HCT116 (cell line): Measurements from ENCODE around the gene BLCAP. TPM values are rescaled to one million over a fixed set of nuclear protein-coding genes. Genes with fewer than 3 reads are reported as not detected.

Experiments used
- ATAC-seq: fragments of 200-7000 bp; cut with Tn5 transposase; 2 replicates; pipeline ENCODE4 v1.9.1; 2020; ENCODE audit warnings: mild to moderate bottlenecking, moderate library complexity
- BruUV-seq: library from RNA; stranded (reverse); fragments of 400-500 nt; replicated peaks from 2 replicates; lab custom pipeline; 2021; lab: Mats Ljungman, UMichigan
- CTCF ChIA-PET: fragments of 300-600 bp; sonication (Branson Sonifier 250); formaldehyde crosslinking; loops from one replicate; lab custom pipeline; 2021; ENCODE audit warnings: antibody characterized with exemption; lab: Charles Lee
- POLR2A ChIA-PET: fragments of 300-600, 350-600 bp; sonication (Branson Sonifier 250); formaldehyde crosslinking; loops from one replicate; lab custom pipeline; 2021; ENCODE audit warnings: antibody characterized with exemption; lab: Charles Lee
- RAD21 ChIA-PET, 2 experiments: fragments of 300-600 bp; sonication (Branson Sonifier 250); formaldehyde crosslinking; loops; one replicate each; lab custom pipeline; 2023; ENCODE audit warnings: low total read pairs in 2 of 2; ENCODE audit not compliant: uncharacterized antibody in 2 of 2, unreplicated experiment in 2 of 2, low non-redundant PET in 1 of 2; lab: Charles Lee
- DNase-seq: peaks from one replicate; pipeline ENCODE4 v3.0.0-alpha.2; 2010; ENCODE audit warnings: low read depth, low spot score
- H2AFZ ChIP-seq: fragments of 200-600 bp; shearing (Covaris generic), sonication (generic); 2 replicates; pipeline ENCODE4 v1.6.1; 2017; ENCODE audit warnings: low read depth, mixed run types, mixed read lengths, antibody characterized with exemption, low read length; ENCODE audit not compliant: poor library complexity, severe bottlenecking
- H3K27ac ChIP-seq: 2 replicates; pipeline ENCODE4 v1.5.1; 2012; ENCODE audit warnings: low read depth, low read length
- H3K27me3 ChIP-seq: fragments of 200-600 bp; sonication (generic); 2 replicates; pipeline ENCODE4 v1.6.1; 2016; ENCODE audit warnings: mixed run types, low read length, mixed read lengths; ENCODE audit not compliant: insufficient read depth
- H3K36me3 ChIP-seq, 2 experiments: fragments of 200-500 bp in 1 of 2; fragments of 200-600 bp in 1 of 2; sonication (Bioruptor generic) in 1 of 2; sonication (generic) in 1 of 2; 2 replicates each; pipeline versions ENCODE4 v1.5.1 to v1.6.1; 2014 to 2016; ENCODE audit warnings: low read length in 2 of 2, inconsistent platforms in 1 of 2, mixed read lengths in 1 of 2, mixed run types in 1 of 2; ENCODE audit not compliant: insufficient read depth in 2 of 2, control insufficient read depth in 1 of 2
- H3K4me1 ChIP-seq, 2 experiments: fragments of 200-600 bp in 1 of 2; sonication (generic) in 1 of 2; 2 replicates each; pipeline versions ENCODE4 v1.5.1 to v1.6.1; 2012 to 2017; ENCODE audit warnings: low read length in 2 of 2, inconsistent platforms in 1 of 2, mild to moderate bottlenecking in 1 of 2, mixed read lengths in 1 of 2, mixed run types in 1 of 2, moderate library complexity in 1 of 2; ENCODE audit not compliant: insufficient read depth in 2 of 2, control insufficient read depth in 1 of 2
- H3K4me2 ChIP-seq: fragments of 200-600 bp; sonication (generic); 2 replicates; pipeline ENCODE4 v1.6.1; 2017; ENCODE audit warnings: mixed run types, low read length, mixed read lengths
- H3K4me3 ChIP-seq, 2 experiments: fragments of 200-600 bp in 1 of 2; sonication (generic) in 1 of 2; replicated peaks in 1 of 2; 2 replicates each; pipeline ENCODE4 v1.5.1; 2011 to 2016; ENCODE audit warnings: low read length in 2 of 2, control low read depth in 1 of 2, low read depth in 1 of 2, mild to moderate bottlenecking in 1 of 2, mixed read lengths in 1 of 2, mixed run types in 1 of 2
- H3K79me2 ChIP-seq: fragments of 200-600 bp; sonication (generic); 2 replicates; pipeline ENCODE4 v1.6.1; 2017; ENCODE audit warnings: mild to moderate bottlenecking, mixed run types, low read length, moderate library complexity, mixed read lengths; ENCODE audit not compliant: insufficient read depth
- H3K9ac ChIP-seq: fragments of 200-600 bp; sonication (generic); 2 replicates; pipeline ENCODE4 v1.6.1; 2016; ENCODE audit warnings: low read length, mixed read lengths
- H3K9me2 ChIP-seq: fragments of 200-600 bp; sonication (generic), shearing (Covaris generic); 2 replicates; pipeline ENCODE4 v1.6.1; 2017; ENCODE audit warnings: mixed run types, mild to moderate bottlenecking, moderate library complexity; ENCODE audit not compliant: insufficient read depth
- H3K9me3 ChIP-seq, 2 experiments: fragments of 200-500 bp in 1 of 2; fragments of 200-600 bp in 1 of 2; sonication (Bioruptor generic) in 1 of 2; sonication (generic) in 1 of 2; 2 replicates each; pipeline ENCODE4 v1.6.1; 2014 to 2017; ENCODE audit warnings: low read length in 2 of 2, mixed read lengths in 2 of 2, inconsistent platforms in 1 of 2, low read depth in 1 of 2, mild to moderate bottlenecking in 1 of 2, mixed run types in 1 of 2, moderate library complexity in 1 of 2; ENCODE audit not compliant: control insufficient read depth in 1 of 2, insufficient read depth in 1 of 2
- H4K20me1 ChIP-seq: fragments of 200-600 bp; sonication (generic), shearing (Covaris generic); 2 replicates; pipeline ENCODE4 v1.6.1; 2017; ENCODE audit warnings: mixed run types, mild to moderate bottlenecking, moderate library complexity; ENCODE audit not compliant: insufficient read depth
- CEBPB ChIP-seq: IDR thresholded peaks from 2 replicates; pipeline ENCODE4 v1.6.1; 2012; ENCODE audit warnings: low read depth
- EGR1 ChIP-seq: IDR thresholded peaks from 2 replicates; pipeline ENCODE4 v1.6.1; 2012; ENCODE audit warnings: low read depth
- ELF1 ChIP-seq: IDR thresholded peaks from 2 replicates; pipeline ENCODE4 v1.6.1; 2012; ENCODE audit warnings: low read depth, borderline replicate concordance
- POLR2A ChIP-seq: IDR thresholded peaks from 2 replicates; pipeline ENCODE4 v1.7.0; 2011; ENCODE audit warnings: borderline replicate concordance; ENCODE audit not compliant: insufficient read depth, insufficient read length; ENCODE audit errors: extremely low read depth
- SIN3A ChIP-seq: IDR thresholded peaks from 2 replicates; pipeline ENCODE4 v1.6.1; 2012; ENCODE audit warnings: low read depth
- SRF ChIP-seq: IDR thresholded peaks from 2 replicates; pipeline ENCODE4 v1.6.1; 2012; ENCODE audit warnings: low read depth
- YY1 ChIP-seq: IDR thresholded peaks from 2 replicates; pipeline ENCODE4 v1.6.1; 2011; ENCODE audit warnings: low read length, low read depth, moderate library complexity, mild to moderate bottlenecking; ENCODE audit not compliant: insufficient replicate concordance; ENCODE audit errors: extremely low read depth
- intact Hi-C: fragments of 100-400 bp; cut with micrococcal nuclease; formaldehyde crosslinking; loops from 2 replicates; pipeline ENCODE4 v1.10.0; 2022
- total RNA-seq: library from RNA; stranded (reverse); gene quantifications from one replicate; pipeline ENCODE4 v1.2.1, GENCODE V29; 2021; ENCODE audit not compliant: unreplicated experiment
- TF ChIP-seq, protein P1 (sequence below): IDR thresholded peaks from 2 replicates; pipeline ENCODE4 v1.6.1; 2012
- TF ChIP-seq, protein P2 (sequence below): IDR thresholded peaks from 2 replicates; pipeline ENCODE4 v1.6.1; 2011; ENCODE audit warnings: mild to moderate bottlenecking, low read length, moderate library complexity; ENCODE audit not compliant: insufficient replicate concordance; ENCODE audit errors: extremely low read depth

BLCAP gene
- total RNA-seq, 1 experiment from 2014 or later: 27.5 TPM

DNA sequence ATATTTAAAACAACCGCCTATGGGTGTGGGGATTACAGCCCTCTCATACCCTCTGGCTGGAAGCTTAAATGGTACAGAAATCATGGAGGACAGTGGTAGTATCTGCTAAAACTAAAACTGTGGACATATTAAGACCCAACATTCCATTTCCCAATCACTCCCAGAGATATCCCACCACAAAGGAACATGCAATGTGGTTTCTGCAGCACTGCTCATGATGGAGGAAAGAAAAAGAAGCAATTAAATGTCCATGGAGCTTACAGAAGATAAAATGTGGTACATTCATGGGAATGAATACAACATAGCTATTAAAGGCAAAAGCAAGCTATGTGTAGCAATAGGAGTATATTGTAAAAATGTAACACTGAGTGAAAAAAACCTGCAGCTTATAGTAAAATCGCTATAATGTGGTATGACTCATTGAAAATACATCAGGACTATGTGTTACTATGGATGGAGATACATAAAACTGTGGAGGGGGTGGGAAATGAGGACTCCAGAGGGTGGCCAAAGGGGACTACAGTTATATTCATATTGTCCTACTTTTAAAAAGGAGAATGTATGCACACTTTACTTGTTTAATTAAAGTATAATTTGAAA lies 29.5 kb downstream of the BLCAP start:
- CTCF ChIA-PET: no interaction called here
- POLR2A ChIA-PET: no interaction called here

DNA sequence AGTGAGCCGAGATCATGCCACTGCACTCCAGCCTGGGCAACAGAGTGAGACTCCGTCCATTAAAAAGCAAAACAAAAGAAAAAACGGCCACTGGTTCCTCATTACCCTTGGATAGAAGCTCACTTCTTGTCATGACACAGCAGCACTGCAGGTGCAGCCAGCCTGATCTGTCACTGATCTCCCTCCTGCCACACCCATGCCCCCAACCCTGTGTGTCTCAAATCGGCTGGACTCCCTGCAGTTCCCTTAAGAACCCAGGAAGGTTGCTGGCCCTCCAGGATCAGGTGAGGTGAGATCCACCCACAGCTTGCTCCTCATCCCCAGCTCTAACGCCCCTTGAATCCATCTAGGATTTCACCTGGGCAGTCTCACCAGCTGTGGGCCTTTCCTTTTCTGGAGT lies 32.9 kb downstream of the BLCAP start:
- Histone ChIP-seq H3K9ac (no peak overlapping the region), H2AFZ (no peak overlapping the region), H3K9me2 (no peaks in the 10 kb centered on the region), H3K79me2 (no peaks in the 10 kb centered on the region), H3K4me1 (no peaks in the 10 kb centered on the region), H3K36me3 (no peaks in the 10 kb centered on the region), H3K27ac (no peak overlapping the region), H4K20me1 (no peaks in the 10 kb centered on the region), H3K4me2 (no peak overlapping the region), H3K9me3 (no peaks in the 10 kb centered on the region), H3K4me3 (no peak overlapping the region), H3K27me3 (no peaks in the 10 kb centered on the region)
- no peak for ATAC-seq
- ChIA-PET POLR2A (no interaction called here), RAD21 (no interaction called here), CTCF (no interaction called here)
- intact Hi-C loops: no loop called here
- no peak for DNase-seq
- TF ChIP-seq ELF1 (no peak), CEBPB (no peak), POLR2A (no peak), YY1 (no peak), SIN3A (no peak), SRF (no peak), EGR1 (no peak)
- TF ChIP-seq, protein P1, sequence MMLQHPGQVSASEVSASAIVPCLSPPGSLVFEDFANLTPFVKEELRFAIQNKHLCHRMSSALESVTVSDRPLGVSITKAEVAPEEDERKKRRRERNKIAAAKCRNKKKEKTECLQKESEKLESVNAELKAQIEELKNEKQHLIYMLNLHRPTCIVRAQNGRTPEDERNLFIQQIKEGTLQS: no peak
- TF ChIP-seq, protein P2, sequence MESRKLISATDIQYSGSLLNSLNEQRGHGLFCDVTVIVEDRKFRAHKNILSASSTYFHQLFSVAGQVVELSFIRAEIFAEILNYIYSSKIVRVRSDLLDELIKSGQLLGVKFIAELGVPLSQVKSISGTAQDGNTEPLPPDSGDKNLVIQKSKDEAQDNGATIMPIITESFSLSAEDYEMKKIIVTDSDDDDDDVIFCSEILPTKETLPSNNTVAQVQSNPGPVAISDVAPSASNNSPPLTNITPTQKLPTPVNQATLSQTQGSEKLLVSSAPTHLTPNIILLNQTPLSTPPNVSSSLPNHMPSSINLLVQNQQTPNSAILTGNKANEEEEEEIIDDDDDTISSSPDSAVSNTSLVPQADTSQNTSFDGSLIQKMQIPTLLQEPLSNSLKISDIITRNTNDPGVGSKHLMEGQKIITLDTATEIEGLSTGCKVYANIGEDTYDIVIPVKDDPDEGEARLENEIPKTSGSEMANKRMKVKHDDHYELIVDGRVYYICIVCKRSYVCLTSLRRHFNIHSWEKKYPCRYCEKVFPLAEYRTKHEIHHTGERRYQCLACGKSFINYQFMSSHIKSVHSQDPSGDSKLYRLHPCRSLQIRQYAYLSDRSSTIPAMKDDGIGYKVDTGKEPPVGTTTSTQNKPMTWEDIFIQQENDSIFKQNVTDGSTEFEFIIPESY: no peak
- BruUV-seq: no TSS peak

More for the DNA sequence above, 29.5 kb downstream of the BLCAP start:
- no peaks in the 10 kb centered on the region for H3K36me3 ChIP-seq
- no peaks in the 10 kb centered on the region for H3K79me2 ChIP-seq
- TF ChIP-seq ELF1: no peak
- no peak for TF ChIP-seq CEBPB
- TF ChIP-seq EGR1: no peak
- no peak for DNase-seq
- no peaks in the 10 kb centered on the region for H3K9me3 ChIP-seq
- no peaks in the 10 kb centered on the region for H3K27me3 ChIP-seq
- ATAC-seq: no peak
- no TSS peak for BruUV-seq
- H3K4me1 ChIP-seq: no peaks in the 10 kb centered on the region
- H3K27ac ChIP-seq: no peak overlapping the region
- RAD21 ChIA-PET: no interaction called here
- intact Hi-C loops: no loop called here
- H3K9ac ChIP-seq: no peak overlapping the region
- no peak overlapping the region for H3K4me2 ChIP-seq
- no peak overlapping the region for H3K4me3 ChIP-seq
- no peak overlapping the region for H2AFZ ChIP-seq
- H4K20me1 ChIP-seq: no peaks in the 10 kb centered on the region
- H3K9me2 ChIP-seq: no peaks in the 10 kb centered on the region
